Brain microvascular endothelial cell (primary cell): ENCODE measurements around the gene EYS.

Experiments used
- DNase-seq: peaks from one replicate; pipeline ENCODE4 v3.0.0-alpha.2; 2020
- H3K27ac ChIP-seq: fragments of 250-450 bp; sonication (Bioruptor Pico); 2 replicates; pipeline ENCODE4 v1.5.1; 2020; ENCODE audit warnings: mild to moderate bottlenecking, moderate library complexity
- H3K27me3 ChIP-seq: fragments of 250-450 bp; sonication (Bioruptor Pico); replicated peaks from 2 replicates; pipeline ENCODE4 v1.5.1; 2020; ENCODE audit warnings: mild to moderate bottlenecking
- H3K36me3 ChIP-seq: fragments of 250-450 bp; sonication (Bioruptor Pico); replicated peaks from 2 replicates; pipeline ENCODE4 v1.5.1; 2020; ENCODE audit warnings: mild to moderate bottlenecking
- H3K4me3 ChIP-seq: 2 replicates; pipeline ENCODE4 v1.5.1; 2011; ENCODE audit warnings: low read depth, mild to moderate bottlenecking, control low read depth, low read length, moderate library complexity
- CTCF ChIP-seq: IDR thresholded peaks from 2 replicates; pipeline ENCODE4 v1.5.1; 2011; ENCODE audit warnings: low read depth, mild to moderate bottlenecking, moderate library complexity, low read length, control low read depth, inconsistent platforms; ENCODE audit errors: missing control alignments
- in situ Hi-C: cut with HindIII; loops from 2 replicates; pipeline ENCODE4 v1.10.0; 2017; ENCODE audit warnings: low sequenced_read_pairs, low pct_ligation_motif_present

The EYS gene

DNA sequence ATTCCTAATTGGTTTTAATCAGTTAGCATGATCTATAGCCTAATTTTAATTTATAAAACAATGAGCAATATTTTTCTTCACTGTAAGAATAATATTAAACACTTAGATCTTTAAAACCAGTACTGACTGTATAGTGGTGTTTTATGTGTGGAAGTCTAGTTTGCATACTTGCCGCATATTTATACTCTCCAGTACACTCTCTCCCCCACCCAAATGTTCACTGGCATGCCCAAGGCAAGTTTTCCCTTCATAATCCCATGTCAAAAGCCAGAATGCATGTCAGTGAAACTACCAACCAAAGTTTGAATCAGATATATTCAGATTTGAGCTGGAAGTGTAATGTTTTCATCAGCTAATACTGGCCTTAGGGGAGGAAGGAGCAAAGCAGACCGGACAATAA is 1565.3 kb downstream of the EYS start:
- Histone ChIP-seq H3K27ac (no peak overlapping the region), H3K4me3 (no peak overlapping the region), H3K36me3 (no peaks in the 10 kb centered on the region), H3K27me3 (no peaks in the 10 kb centered on the region)
- no peak for TF ChIP-seq CTCF
- in situ Hi-C loops = no loop called here
- DNase-seq = no peak

- Histone ChIP-seq H3K4me3 (no peak overlapping the region), H3K27ac (no peak overlapping the region), H3K27me3 (no peaks in the 10 kb centered on the region), H3K36me3 (no peaks in the 10 kb centered on the region)
- no peak for TF ChIP-seq CTCF
- in situ Hi-C loops = no loop called here
- no peak for DNase-seq
Observed at GRCh38 chr6:64128301-64129024, 1578.6 kb downstream of the EYS start.

GRCh38 chr6:64123761-64124633 is 1583.0 kb downstream of the EYS start:
- Histone ChIP-seq H3K4me3 (no peak overlapping the region), H3K27ac (no peak overlapping the region), H3K27me3 (no peaks in the 10 kb centered on the region), H3K36me3 (no peaks in the 10 kb centered on the region)
- DNase-seq = no peak
- no peak for TF ChIP-seq CTCF
- in situ Hi-C loops = no loop called here

DNA sequence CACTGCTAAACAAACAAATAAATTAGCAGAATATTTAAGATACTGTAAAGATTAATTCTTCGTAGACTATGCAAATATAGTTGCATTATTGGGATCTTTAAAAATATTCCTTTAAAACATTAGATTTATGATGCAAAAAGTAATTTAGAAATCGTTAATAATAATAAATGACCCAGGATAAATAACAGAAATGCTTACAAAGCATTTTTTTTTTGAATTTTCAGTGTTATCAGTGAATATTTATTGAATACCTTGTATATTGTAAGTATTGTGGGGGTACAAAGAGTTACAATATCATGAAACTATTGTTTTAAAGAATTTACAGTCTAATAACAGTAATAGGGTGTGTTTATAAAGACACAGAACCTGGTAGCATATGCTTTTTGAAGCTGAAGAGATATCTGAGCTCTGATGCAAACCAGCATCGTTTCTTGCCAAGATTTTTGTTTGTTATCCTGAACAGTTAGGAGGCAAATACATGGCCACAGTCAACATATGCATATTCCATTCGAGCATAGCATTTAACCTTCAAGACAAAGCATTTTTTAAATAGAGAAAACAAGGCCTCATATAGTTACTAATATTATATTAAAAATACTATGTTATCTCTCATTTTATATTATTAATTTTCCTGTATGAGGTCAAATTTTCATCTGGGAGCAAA is 1584.2 kb downstream of the EYS start:
- no peak for DNase-seq
- no peak for TF ChIP-seq CTCF
- Histone ChIP-seq H3K27me3 (no peaks in the 10 kb centered on the region), H3K4me3 (no peak overlapping the region), H3K27ac (no peak overlapping the region), H3K36me3 (no peaks in the 10 kb centered on the region)
- in situ Hi-C loops = no loop called here

GRCh38 chr6:64121011-64121565 is 1585.9 kb downstream of the EYS start:
- Histone ChIP-seq H3K27ac (no peak overlapping the region), H3K36me3 (no peaks in the 10 kb centered on the region), H3K27me3 (no peaks in the 10 kb centered on the region), H3K4me3 (no peak overlapping the region)
- TF ChIP-seq CTCF = no peak
- DNase-seq = no peak
- in situ Hi-C loops = no loop called here
